ENCODE data around the gene CDC40.

DNA sequence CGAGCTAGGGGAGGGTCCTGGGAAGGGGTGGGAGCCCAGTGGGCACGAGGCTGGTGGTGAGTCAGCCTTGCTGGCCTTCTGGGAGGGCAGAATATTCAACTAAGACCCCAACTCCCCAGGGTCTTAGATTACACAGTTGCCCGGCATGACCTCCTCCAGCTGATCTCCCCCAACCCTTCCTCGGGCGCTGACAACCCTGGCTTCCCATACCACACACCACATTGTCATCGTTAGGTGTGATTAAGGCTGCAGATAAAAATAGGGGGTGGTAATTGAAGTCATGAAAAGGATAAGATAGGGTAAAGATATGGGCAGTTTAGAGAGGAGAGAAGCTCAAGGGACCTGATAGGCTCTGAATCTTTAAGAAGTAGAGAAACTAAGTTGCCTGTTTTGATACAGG, 10.5 kb downstream of the CDC40 start:
- TF ChIP-seq, protein P1, sequence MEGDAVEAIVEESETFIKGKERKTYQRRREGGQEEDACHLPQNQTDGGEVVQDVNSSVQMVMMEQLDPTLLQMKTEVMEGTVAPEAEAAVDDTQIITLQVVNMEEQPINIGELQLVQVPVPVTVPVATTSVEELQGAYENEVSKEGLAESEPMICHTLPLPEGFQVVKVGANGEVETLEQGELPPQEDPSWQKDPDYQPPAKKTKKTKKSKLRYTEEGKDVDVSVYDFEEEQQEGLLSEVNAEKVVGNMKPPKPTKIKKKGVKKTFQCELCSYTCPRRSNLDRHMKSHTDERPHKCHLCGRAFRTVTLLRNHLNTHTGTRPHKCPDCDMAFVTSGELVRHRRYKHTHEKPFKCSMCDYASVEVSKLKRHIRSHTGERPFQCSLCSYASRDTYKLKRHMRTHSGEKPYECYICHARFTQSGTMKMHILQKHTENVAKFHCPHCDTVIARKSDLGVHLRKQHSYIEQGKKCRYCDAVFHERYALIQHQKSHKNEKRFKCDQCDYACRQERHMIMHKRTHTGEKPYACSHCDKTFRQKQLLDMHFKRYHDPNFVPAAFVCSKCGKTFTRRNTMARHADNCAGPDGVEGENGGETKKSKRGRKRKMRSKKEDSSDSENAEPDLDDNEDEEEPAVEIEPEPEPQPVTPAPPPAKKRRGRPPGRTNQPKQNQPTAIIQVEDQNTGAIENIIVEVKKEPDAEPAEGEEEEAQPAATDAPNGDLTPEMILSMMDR (IDR thresholded peaks at IDR 0.05), result no peak
- TF ChIP-seq EP300 (IDR thresholded peaks at IDR 0.05), result no peak
- TF ChIP-seq POLR2A (IDR thresholded peaks at IDR 0.05), result no peak

Measured in tibial nerve (tissue), 4 donors.